Panc1 (cell line): ENCODE results near the gene ACTR8.

Experiments
- POLR2AphosphoS5 ChIP-seq: IDR thresholded peaks from 2 replicates; pipeline ENCODE4 v1.6.1; 2012; ENCODE audit warnings: mild to moderate bottlenecking, low read depth, low read length, moderate library complexity
- SIN3A ChIP-seq: IDR thresholded peaks from 2 replicates; pipeline ENCODE4 v1.6.1; 2012; ENCODE audit warnings: low read depth, mild to moderate bottlenecking, low read length, moderate library complexity, borderline replicate concordance; ENCODE audit not compliant: insufficient read depth
- TCF7L2 ChIP-seq: IDR thresholded peaks from 2 replicates; pipeline ENCODE4 v1.6.1; 2011; ENCODE audit warnings: mild to moderate bottlenecking, low read depth, low read length, inconsistent platforms
- TF ChIP-seq, protein P1 (sequence below): fragments of 450-650 bp; IDR thresholded peaks from 2 replicates; pipeline ENCODE4 v1.5.1; 2017; ENCODE audit warnings: mild to moderate bottlenecking

- TF ChIP-seq POLR2AphosphoS5 (no peak), SIN3A (no peak), TCF7L2 (no peak)
- TF ChIP-seq, protein P1, sequence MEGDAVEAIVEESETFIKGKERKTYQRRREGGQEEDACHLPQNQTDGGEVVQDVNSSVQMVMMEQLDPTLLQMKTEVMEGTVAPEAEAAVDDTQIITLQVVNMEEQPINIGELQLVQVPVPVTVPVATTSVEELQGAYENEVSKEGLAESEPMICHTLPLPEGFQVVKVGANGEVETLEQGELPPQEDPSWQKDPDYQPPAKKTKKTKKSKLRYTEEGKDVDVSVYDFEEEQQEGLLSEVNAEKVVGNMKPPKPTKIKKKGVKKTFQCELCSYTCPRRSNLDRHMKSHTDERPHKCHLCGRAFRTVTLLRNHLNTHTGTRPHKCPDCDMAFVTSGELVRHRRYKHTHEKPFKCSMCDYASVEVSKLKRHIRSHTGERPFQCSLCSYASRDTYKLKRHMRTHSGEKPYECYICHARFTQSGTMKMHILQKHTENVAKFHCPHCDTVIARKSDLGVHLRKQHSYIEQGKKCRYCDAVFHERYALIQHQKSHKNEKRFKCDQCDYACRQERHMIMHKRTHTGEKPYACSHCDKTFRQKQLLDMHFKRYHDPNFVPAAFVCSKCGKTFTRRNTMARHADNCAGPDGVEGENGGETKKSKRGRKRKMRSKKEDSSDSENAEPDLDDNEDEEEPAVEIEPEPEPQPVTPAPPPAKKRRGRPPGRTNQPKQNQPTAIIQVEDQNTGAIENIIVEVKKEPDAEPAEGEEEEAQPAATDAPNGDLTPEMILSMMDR = no peak
Observed at GRCh38 chr3:53833053-53833645, 48.8 kb downstream of the ACTR8 start.
